Ramos (cell line): Measurements from ENCODE around the gene PIBF1.
"Not testable (repeated sequence)": the region's sequence is repeated elsewhere in the genome, so short reads cannot be mapped to it uniquely, and the experiment has no call there.

Source experiments
- in situ Hi-C: fragments of 300-500 bp; cut with MboI; formaldehyde crosslinking; loops from one replicate; pipeline ENCODE4 v1.14.3; 2022; ENCODE audit warnings: low sequenced_read_pairs; ENCODE audit not compliant: unreplicated experiment

Gene PIBF1

GRCh38 chr13:72781451-72782439 is at the start of gene PIBF1, which contains the start of gene DIS3:
Gene PIBF1 (plus strand): TSS chr13:72782133. CDS start chr13:72783470, 1,337 bp downstream.
Gene DIS3 (minus strand): TSS chr13:72781900. CDS start chr13:72781832, 68 bp downstream.
- in situ Hi-C loops, result no loop called here

- in situ Hi-C loops, result no loop called here
Observed at GRCh38 chr13:72737033-72737432, 44.9 kb upstream of the PIBF1 start.

- in situ Hi-C loops, result no loop called here
Observed at GRCh38 chr13:72740015-72740414, 41.9 kb upstream of the PIBF1 start.

- in situ Hi-C loops, result no loop called here
Observed at GRCh38 chr13:72745260-72745659, 36.7 kb upstream of the PIBF1 start.

GRCh38 chr13:72751220-72751619 is 30.7 kb upstream of the PIBF1 start:
- in situ Hi-C loops, result no loop called here

- in situ Hi-C loops, result no loop called here
Observed at GRCh38 chr13:72754111-72754510, 27.8 kb upstream of the PIBF1 start.

- in situ Hi-C loops, result no loop called here
Observed at GRCh38 chr13:72757792-72758535, 24.0 kb upstream of the PIBF1 start.

- in situ Hi-C loops, result no loop called here
Observed at GRCh38 chr13:72760189-72760588, 21.7 kb upstream of the PIBF1 start.

GRCh38 chr13:72763411-72763810 is 18.5 kb upstream of the PIBF1 start:
- in situ Hi-C loops, result no loop called here

- in situ Hi-C loops, result no loop called here
Observed at GRCh38 chr13:72774019-72774418, 7.9 kb upstream of the PIBF1 start.

- in situ Hi-C loops, result no loop called here
Observed at GRCh38 chr13:72782717-72783116, 784 bp downstream of the PIBF1 start.

- in situ Hi-C loops, result not testable (repeated sequence)
Observed at GRCh38 chr13:72784679-72785078, 2.7 kb downstream of the PIBF1 start.

- in situ Hi-C loops, result no loop called here
Observed at GRCh38 chr13:72788831-72789230, 6.9 kb downstream of the PIBF1 start.

GRCh38 chr13:72792640-72793039 is 10.7 kb downstream of the PIBF1 start:
- in situ Hi-C loops, result no loop called here

- in situ Hi-C loops, result no loop called here
Observed at GRCh38 chr13:72798817-72799216, 16.9 kb downstream of the PIBF1 start.

- in situ Hi-C loops, result no loop called here
Observed at GRCh38 chr13:72804301-72804700, 22.4 kb downstream of the PIBF1 start.

GRCh38 chr13:72805676-72806346 is 23.9 kb downstream of the PIBF1 start:
- in situ Hi-C loops, result no loop called here

GRCh38 chr13:72806514-72806913 is 24.6 kb downstream of the PIBF1 start:
- in situ Hi-C loops, result not testable (repeated sequence)

GRCh38 chr13:72808917-72809500 is 27.1 kb downstream of the PIBF1 start:
- in situ Hi-C loops, result no loop called here
